HFFc6 (cell line): ENCODE data around the gene SCOC. TPM values are rescaled to one million over a fixed set of nuclear protein-coding genes. Genes with fewer than 3 reads are reported as not detected.
A peak's percentile ranks its signal among the peaks of the same experiment; 100 is the strongest.

Experiments
- DNase-seq: peaks from one replicate; pipeline ENCODE4 v3.0.0-alpha.2; 2018
- H3K27ac Mint-ChIP-seq: 2 replicates; pipeline ENCODE4 v1.8.0; 2020; ENCODE audit warnings: mild to moderate bottlenecking, mixed read lengths
- H3K27me3 Mint-ChIP-seq: 2 replicates; pipeline ENCODE4 v1.8.0; 2021; ENCODE audit warnings: mild to moderate bottlenecking, moderate library complexity, mixed read lengths; ENCODE audit not compliant: insufficient read depth
- H3K36me3 Mint-ChIP-seq: 2 replicates; pipeline ENCODE4 v1.8.0; 2021; ENCODE audit warnings: low read depth, mixed read lengths
- H3K4me1 Mint-ChIP-seq: 2 replicates; pipeline ENCODE4 v1.8.0; 2020; ENCODE audit warnings: low read depth, mixed read lengths
- H3K4me3 Mint-ChIP-seq: 2 replicates; pipeline ENCODE4 v1.8.0; 2020; ENCODE audit warnings: mild to moderate bottlenecking, moderate library complexity, mixed read lengths
- H3K9me3 Mint-ChIP-seq: 2 replicates; pipeline ENCODE4 v1.8.0; 2020; ENCODE audit warnings: mild to moderate bottlenecking, mixed read lengths
- CTCF ChIP-seq: fragments of 200-600 bp; sonication (generic); IDR thresholded peaks from 2 replicates; pipeline ENCODE4 v1.5.0; 2021; ENCODE audit warnings: antibody characterized with exemption, mild to moderate bottlenecking
- total RNA-seq, 6 experiments: library from RNA; stranded (reverse); fragmentation: NEBNext Ultra II Directional; extraction: Animal tissue kit (Norgen Biotek cat#: 25700); gene quantifications; 2 replicates in 1 of 6; 3 replicates in 5 of 6; pipeline ENCODE4 v1.2.3, GENCODE V29; 2021

Gene SCOC
- total RNA-seq, 6 experiments from 2014 or later = 57.9 to 73.6 (median 68.3) TPM

GRCh38 chr4:140372751-140373327 lies 607 bp upstream of the SCOC start:
- no peak overlapping the region for H3K4me3 Mint-ChIP-seq
- TF ChIP-seq CTCF = peak; percentile 37; the same call in 1 of the 2 replicates
- no peaks in the 10 kb centered on the region for H3K36me3 Mint-ChIP-seq

GRCh38 chr4:140374130-140374477 lies 658 bp downstream of the SCOC start:
- no peak for TF ChIP-seq CTCF
- H3K36me3 Mint-ChIP-seq = no peaks in the 10 kb centered on the region
- no peak overlapping the region for H3K4me3 Mint-ChIP-seq
- no peaks in the 10 kb centered on the region for H3K9me3 Mint-ChIP-seq
- no peak overlapping the region for H3K27ac Mint-ChIP-seq
- H3K27me3 Mint-ChIP-seq = no peaks in the 10 kb centered on the region; the same call in 1 of the 2 replicates
- no peak for DNase-seq
- H3K4me1 Mint-ChIP-seq = peaks cover 54% of the 10 kb centered on the region

More at GRCh38 chr4:140372751-140373327, 607 bp upstream of the SCOC start:
- no peak for DNase-seq
- Mint-ChIP-seq H3K27me3 (no peaks in the 10 kb centered on the region; the same call in 1 of the 2 replicates), H3K9me3 (no peaks in the 10 kb centered on the region), H3K27ac (no peak overlapping the region), H3K4me1 (peaks cover 67% of the 10 kb centered on the region)

- H3K36me3 Mint-ChIP-seq = peaks cover 4% of the 10 kb centered on the region; the same call in 1 of the 2 replicates
- H3K4me3 Mint-ChIP-seq = no peak overlapping the region
- H3K27me3 Mint-ChIP-seq = no peaks in the 10 kb centered on the region
- H3K9me3 Mint-ChIP-seq = no peaks in the 10 kb centered on the region
- DNase-seq = no peak
- no peak for TF ChIP-seq CTCF
- H3K27ac Mint-ChIP-seq = no peak overlapping the region
- no peaks in the 10 kb centered on the region for H3K4me1 Mint-ChIP-seq
Observed at GRCh38 chr4:140382732-140383131, 9.3 kb downstream of the SCOC start.

- no peaks in the 10 kb centered on the region for H3K36me3 Mint-ChIP-seq
- no peaks in the 10 kb centered on the region for H3K4me1 Mint-ChIP-seq
- no peak for DNase-seq
- H3K4me3 Mint-ChIP-seq = no peak overlapping the region
- no peak for TF ChIP-seq CTCF
- no peaks in the 10 kb centered on the region for H3K9me3 Mint-ChIP-seq
- no peak overlapping the region for H3K27ac Mint-ChIP-seq
- H3K27me3 Mint-ChIP-seq = peaks cover 11% of the 10 kb centered on the region
Observed at GRCh38 chr4:140388015-140388414, 14.6 kb downstream of the SCOC start.

GRCh38 chr4:140395668-140396067 lies 22.2 kb downstream of the SCOC start:
- DNase-seq = no peak
- H3K4me3 Mint-ChIP-seq = no peak overlapping the region
- H3K36me3 Mint-ChIP-seq = no peaks in the 10 kb centered on the region
- peaks cover 7% of the 10 kb centered on the region for H3K27me3 Mint-ChIP-seq
- no peaks in the 10 kb centered on the region for H3K9me3 Mint-ChIP-seq
- TF ChIP-seq CTCF = no peak
- no peaks in the 10 kb centered on the region for H3K4me1 Mint-ChIP-seq
- H3K27ac Mint-ChIP-seq = no peak overlapping the region
